Measurements from ENCODE around the gene ZNF653.
"Not testable (repeated sequence)": the region's sequence is repeated elsewhere in the genome, so short reads cannot be mapped to it uniquely, and the experiment has no call there.

The ZNF653 gene

GRCh38 chr19:11447347-11448262, 58.0 kb downstream of the ZNF653 start:
- no peak overlapping the region for H3K27ac Mint-ChIP-seq
- peaks cover 3% of the 10 kb centered on the region for H3K36me3 Mint-ChIP-seq (ENCODE audit: low read depth)
- H3K4me3 Mint-ChIP-seq, result no peak overlapping the region
- H3K4me1 Mint-ChIP-seq (ENCODE audit: low read depth), result no peaks in the 10 kb centered on the region
- no peaks in the 10 kb centered on the region for H3K9me3 Mint-ChIP-seq
- H3K27me3 Mint-ChIP-seq (ENCODE audit: low read depth), result no peaks in the 10 kb centered on the region

GRCh38 chr19:11446652-11447301, 58.9 kb downstream of the ZNF653 start:
- Mint-ChIP-seq H3K4me3 (no peak overlapping the region), H3K36me3 (ENCODE audit: low read depth) (peaks cover 8% of the 10 kb centered on the region), H3K9me3 (no peaks in the 10 kb centered on the region), H3K27ac (no peak overlapping the region), H3K27me3 (ENCODE audit: low read depth) (no peaks in the 10 kb centered on the region), H3K4me1 (ENCODE audit: low read depth) (no peaks in the 10 kb centered on the region)

- Mint-ChIP-seq H3K4me3 (no peak overlapping the region), H3K4me1 (ENCODE audit: low read depth) (no peaks in the 10 kb centered on the region), H3K36me3 (ENCODE audit: low read depth) (peaks cover 10% of the 10 kb centered on the region), H3K27ac (no peak overlapping the region), H3K27me3 (ENCODE audit: low read depth) (no peaks in the 10 kb centered on the region), H3K9me3 (no peaks in the 10 kb centered on the region)
These were observed 59.4 kb downstream of the ZNF653 start for GRCh38 chr19:11446271-11446651.

- Mint-ChIP-seq H3K4me1 (ENCODE audit: low read depth) (peaks cover 5% of the 10 kb centered on the region), H3K9me3 (no peaks in the 10 kb centered on the region), H3K4me3 (no peak overlapping the region), H3K36me3 (ENCODE audit: low read depth) (peaks cover 17% of the 10 kb centered on the region), H3K27ac (no peak overlapping the region), H3K27me3 (ENCODE audit: low read depth) (no peaks in the 10 kb centered on the region)
These were observed 60.5 kb downstream of the ZNF653 start for GRCh38 chr19:11445141-11445540.

GRCh38 chr19:11444059-11444458, 61.6 kb downstream of the ZNF653 start:
- Mint-ChIP-seq H3K36me3 (ENCODE audit: low read depth) (peaks cover 17% of the 10 kb centered on the region), H3K27me3 (ENCODE audit: low read depth) (no peaks in the 10 kb centered on the region), H3K9me3 (no peaks in the 10 kb centered on the region), H3K27ac (no peak overlapping the region), H3K4me1 (ENCODE audit: low read depth) (peaks cover 5% of the 10 kb centered on the region), H3K4me3 (no peak overlapping the region)

- H3K27me3 Mint-ChIP-seq (ENCODE audit: low read depth), result no peaks in the 10 kb centered on the region
- peaks cover 27% of the 10 kb centered on the region for H3K36me3 Mint-ChIP-seq (ENCODE audit: low read depth)
- no peaks in the 10 kb centered on the region for H3K9me3 Mint-ChIP-seq
- H3K27ac Mint-ChIP-seq, result peak overlapping the region; percentile 65
- no peak overlapping the region for H3K4me3 Mint-ChIP-seq
- H3K4me1 Mint-ChIP-seq (ENCODE audit: low read depth), result peaks cover 19% of the 10 kb centered on the region
These were observed 67.7 kb downstream of the ZNF653 start for GRCh38 chr19:11437955-11438354.

- peaks cover 16% of the 10 kb centered on the region for H3K4me1 Mint-ChIP-seq (ENCODE audit: low read depth)
- peak overlapping the region; percentile 99 for H3K27ac Mint-ChIP-seq
- peak overlapping the region; percentile 100 for H3K4me3 Mint-ChIP-seq
- H3K27me3 Mint-ChIP-seq (ENCODE audit: low read depth), result no peaks in the 10 kb centered on the region
- H3K36me3 Mint-ChIP-seq (ENCODE audit: low read depth), result peaks cover 17% of the 10 kb centered on the region
- no peaks in the 10 kb centered on the region for H3K9me3 Mint-ChIP-seq
These were observed 69.8 kb downstream of the ZNF653 start for GRCh38 chr19:11435833-11436313.

GRCh38 chr19:11435057-11435832, 70.4 kb downstream of the ZNF653 start, which contains the start of the genes ODAD3 and PRKCSH:
Gene ODAD3 (minus strand): TSS chr19:11435121. CDS start chr19:11435016, 105 bp downstream.
Gene PRKCSH (plus strand): TSS chr19:11435635. CDS start chr19:11436118, 483 bp downstream.
- Mint-ChIP-seq H3K9me3 (no peaks in the 10 kb centered on the region), H3K4me3 (peak within 1 kb of the TSS; percentile 100), H3K27me3 (ENCODE audit: low read depth) (peaks cover 3% of the 10 kb centered on the region), H3K27ac (peak within 1 kb of the TSS; percentile 99), H3K36me3 (ENCODE audit: low read depth) (peaks cover 13% of the 10 kb centered on the region), H3K4me1 (ENCODE audit: low read depth) (peaks cover 14% of the 10 kb centered on the region)

- Mint-ChIP-seq H3K4me1 (ENCODE audit: low read depth) (peaks cover 14% of the 10 kb centered on the region), H3K36me3 (ENCODE audit: low read depth) (peaks cover 13% of the 10 kb centered on the region), H3K4me3 (peak overlapping the region; percentile 100), H3K27ac (peak overlapping the region; percentile 99), H3K27me3 (ENCODE audit: low read depth) (peaks cover 4% of the 10 kb centered on the region), H3K9me3 (no peaks in the 10 kb centered on the region)
These were observed 71.0 kb downstream of the ZNF653 start for GRCh38 chr19:11434703-11435056.

GRCh38 chr19:11433526-11433925, 72.1 kb downstream of the ZNF653 start:
- H3K36me3 Mint-ChIP-seq (ENCODE audit: low read depth), result peaks cover 13% of the 10 kb centered on the region
- H3K4me1 Mint-ChIP-seq (ENCODE audit: low read depth), result peaks cover 14% of the 10 kb centered on the region
- not testable (repeated sequence) for H3K9me3 Mint-ChIP-seq; H3K4me3 Mint-ChIP-seq; H3K27me3 Mint-ChIP-seq (ENCODE audit: low read depth); H3K27ac Mint-ChIP-seq
